AG09319 (cell line): ENCODE results near the gene ANKRD24.

ENCODE experiments used
- DNase-seq: peaks from one replicate; pipeline ENCODE4 v3.0.0-alpha.2; 2010; ENCODE audit warnings: low read depth; ENCODE audit errors: extremely low read depth
- TF ChIP-seq, protein P1 (sequence below): IDR thresholded peaks from 2 replicates; pipeline ENCODE4 v1.5.1; 2011; ENCODE audit warnings: low read depth, mild to moderate bottlenecking, inconsistent platforms, low read length, moderate library complexity

Gene ANKRD24

DNA sequence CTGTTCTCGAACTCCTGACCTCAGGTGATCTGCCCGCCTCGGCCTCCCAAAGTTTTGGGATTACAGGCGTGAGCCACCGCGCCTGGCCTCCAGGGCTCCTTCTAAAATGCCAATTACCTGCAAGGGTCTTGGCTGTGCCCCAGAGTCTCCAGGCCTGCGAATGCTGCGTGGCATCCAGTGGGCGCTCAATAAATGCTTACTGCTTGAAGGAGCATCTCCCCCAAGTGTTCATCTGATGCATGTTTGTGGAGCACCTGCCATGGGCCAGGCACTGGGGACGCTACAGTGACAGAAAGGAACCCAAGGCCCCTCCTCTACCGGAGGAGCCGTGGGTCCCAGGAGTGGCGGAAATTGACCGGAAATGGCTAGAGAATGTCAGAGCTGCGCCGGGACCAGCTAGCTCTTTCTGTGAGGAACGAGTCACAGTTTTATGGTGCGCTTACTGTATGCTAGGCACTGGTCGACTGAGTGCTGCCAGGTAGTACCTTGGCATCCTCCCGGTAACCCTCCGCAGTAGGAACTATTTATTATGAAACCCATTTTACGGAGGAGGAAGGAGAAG lies 14.2 kb downstream of the ANKRD24 start:
- TF ChIP-seq, protein P1, sequence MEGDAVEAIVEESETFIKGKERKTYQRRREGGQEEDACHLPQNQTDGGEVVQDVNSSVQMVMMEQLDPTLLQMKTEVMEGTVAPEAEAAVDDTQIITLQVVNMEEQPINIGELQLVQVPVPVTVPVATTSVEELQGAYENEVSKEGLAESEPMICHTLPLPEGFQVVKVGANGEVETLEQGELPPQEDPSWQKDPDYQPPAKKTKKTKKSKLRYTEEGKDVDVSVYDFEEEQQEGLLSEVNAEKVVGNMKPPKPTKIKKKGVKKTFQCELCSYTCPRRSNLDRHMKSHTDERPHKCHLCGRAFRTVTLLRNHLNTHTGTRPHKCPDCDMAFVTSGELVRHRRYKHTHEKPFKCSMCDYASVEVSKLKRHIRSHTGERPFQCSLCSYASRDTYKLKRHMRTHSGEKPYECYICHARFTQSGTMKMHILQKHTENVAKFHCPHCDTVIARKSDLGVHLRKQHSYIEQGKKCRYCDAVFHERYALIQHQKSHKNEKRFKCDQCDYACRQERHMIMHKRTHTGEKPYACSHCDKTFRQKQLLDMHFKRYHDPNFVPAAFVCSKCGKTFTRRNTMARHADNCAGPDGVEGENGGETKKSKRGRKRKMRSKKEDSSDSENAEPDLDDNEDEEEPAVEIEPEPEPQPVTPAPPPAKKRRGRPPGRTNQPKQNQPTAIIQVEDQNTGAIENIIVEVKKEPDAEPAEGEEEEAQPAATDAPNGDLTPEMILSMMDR, result no peak
- DNase-seq, result no peak

DNA sequence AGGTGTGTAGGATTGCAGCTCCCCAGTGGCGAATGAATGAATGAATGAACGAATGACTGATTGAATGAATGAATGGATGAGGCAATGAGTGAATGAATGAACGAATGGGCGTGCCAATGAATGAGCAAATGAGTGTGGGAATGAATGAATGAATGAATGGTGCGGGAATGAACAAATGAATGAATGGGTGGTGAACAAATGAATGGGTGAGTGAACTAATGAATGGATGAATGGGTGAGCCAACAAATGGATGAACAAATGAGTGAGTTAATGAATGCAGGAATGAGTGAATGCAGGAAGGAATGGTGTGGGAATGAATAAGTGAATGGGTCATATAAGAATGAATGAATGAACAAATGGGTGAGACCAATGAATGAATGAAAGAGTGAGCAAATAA lies 14.7 kb downstream of the ANKRD24 start:
- TF ChIP-seq, protein P1, result no peak
- no peak for DNase-seq

DNA sequence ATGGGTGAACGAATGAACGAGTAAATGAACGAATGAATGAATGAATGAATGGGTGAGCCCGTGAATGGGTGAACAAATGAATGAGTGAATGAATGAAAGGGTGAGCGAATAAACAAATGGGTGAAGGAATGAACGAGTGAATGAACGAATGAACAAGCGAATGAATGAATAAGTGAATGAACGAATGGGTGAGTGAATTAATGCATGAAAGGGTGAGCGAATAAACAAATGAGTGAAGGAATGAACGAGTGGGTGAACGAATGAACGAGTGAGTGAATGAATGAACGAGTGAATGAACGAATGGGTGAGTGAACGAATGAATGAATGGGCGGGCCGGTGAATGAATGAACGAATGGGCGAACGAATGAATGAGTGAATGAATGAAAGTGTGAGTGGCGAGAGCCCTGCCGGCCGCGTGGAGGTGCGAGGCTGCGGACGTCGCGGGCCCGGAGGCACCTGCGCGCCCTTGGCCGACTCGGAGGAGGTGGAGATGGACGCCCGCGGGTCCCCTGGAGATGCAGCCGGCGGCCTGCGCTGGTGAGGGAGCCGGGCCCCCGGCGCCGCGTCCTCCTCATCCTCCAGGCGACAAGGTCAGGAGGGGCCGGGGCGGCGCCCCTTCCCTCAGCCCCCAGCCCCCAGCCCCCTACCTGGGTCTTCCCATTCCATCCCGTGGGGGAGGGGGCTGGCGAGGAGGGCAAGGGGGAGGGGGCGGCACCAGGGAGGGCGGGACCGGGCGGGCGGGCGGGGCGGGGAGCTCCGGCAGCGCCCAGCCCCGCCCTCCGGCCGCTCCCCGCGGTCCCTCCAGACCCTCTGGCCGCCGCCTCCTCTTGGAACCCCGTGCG lies 15.4 kb downstream of the ANKRD24 start:
- DNase-seq, result no peak
- TF ChIP-seq, protein P1, result no peak

DNA sequence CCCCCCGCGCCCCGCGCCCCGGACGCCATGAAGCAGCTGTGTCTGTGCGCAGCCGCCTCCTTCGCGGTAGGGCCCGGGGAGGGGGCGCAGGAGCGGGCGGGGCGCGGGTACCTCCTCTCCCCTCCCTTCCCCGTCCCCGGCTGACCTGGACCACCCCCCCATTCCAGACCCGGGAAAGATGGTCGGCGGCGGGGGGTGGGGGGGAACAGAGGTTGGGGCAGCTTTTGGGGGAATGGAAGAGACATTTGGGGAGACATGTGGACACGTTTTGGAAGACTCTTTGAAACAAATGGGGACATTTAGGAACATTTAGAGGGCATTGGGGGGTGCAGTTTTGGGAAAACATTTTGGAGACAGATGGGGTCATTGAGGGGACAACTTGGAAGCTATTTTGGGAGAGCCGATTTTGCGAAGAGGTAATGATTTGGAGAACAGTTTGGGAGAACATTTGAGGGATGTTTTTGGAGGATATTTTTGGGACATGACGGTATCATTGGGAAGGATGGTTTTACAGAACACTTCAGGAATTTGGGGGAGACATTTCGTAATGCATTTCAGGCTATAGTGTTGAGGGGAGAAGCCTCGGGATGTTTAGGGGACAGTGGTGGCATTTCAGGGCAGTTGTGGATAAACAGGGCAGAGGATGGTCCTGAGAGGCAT lies 16.1 kb downstream of the ANKRD24 start:
- TF ChIP-seq, protein P1, result no peak
- no peak for DNase-seq

DNA sequence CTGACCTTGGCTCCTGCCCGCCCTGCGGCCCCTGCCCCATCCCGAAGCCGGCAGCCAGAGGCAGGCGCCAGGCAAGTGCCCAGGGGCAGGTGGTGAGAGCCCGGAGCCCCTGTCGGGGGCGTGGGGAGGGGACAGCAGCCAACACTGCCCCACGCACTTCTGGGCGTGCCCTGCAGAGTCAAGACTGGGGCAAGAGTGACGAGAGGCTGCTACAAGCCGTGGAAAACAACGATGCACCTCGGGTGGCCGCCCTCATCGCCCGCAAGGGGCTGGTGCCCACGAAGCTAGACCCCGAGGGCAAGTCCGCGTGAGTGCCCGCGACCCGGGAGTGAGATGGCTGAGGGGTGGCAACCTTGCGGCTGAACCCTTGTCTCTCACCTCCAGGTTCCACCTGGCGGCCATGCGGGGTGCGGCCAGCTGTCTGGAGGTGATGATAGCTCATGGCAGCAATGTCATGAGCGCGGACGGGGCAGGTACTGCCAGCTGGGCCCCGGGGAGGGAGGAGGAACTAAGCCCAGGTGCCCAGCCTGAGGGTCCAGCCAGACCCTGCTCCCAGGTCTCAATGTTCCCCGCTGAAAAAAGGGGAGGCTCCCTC lies 17.3 kb downstream of the ANKRD24 start:
- DNase-seq, result no peak
- TF ChIP-seq, protein P1, result no peak

DNA sequence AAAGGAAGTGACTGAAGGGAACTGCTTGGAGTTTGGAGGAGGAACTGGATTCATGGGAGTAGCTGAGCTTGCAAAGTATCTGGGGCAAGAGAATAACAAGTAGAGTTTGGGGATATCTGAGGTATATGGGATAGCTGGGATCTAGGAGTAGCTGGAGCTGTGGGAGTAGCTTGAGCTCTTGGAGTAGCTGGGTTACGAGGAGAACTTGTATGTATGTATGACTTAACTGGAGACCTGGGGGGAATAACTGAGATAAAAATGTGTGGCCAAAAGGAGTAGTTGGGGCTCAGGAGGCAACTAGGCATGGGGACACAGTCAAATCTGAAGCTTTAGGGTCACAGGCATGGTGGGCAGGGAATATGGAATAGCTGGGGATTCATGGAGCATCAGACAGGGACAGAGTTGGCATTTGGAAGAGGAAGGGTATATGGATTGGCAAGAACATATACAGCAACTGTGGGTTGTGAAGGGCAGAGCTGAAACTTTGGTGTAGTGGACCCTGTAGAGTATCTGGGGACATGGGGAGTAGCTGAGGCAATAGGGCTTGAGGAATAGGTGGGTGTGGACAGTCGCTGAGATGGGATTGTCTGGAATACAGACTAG lies 18.6 kb downstream of the ANKRD24 start:
- TF ChIP-seq, protein P1, result no peak
- no peak for DNase-seq
